DOHH2 (cell line): Measurements from ENCODE around the gene ROR2.

Source experiments
- EZH2phosphoT487 ChIP-seq: fragments of 200-600 bp; sonication (generic); IDR thresholded peaks from 2 replicates; pipeline ENCODE4 v1.6.1; 2017; ENCODE audit warnings: borderline replicate concordance, mild to moderate bottlenecking, antibody characterized with exemption, low read length, moderate library complexity, mixed read lengths
- TF ChIP-seq, protein P1 (sequence below): fragments of 200-600 bp; sonication (generic); IDR thresholded peaks from one replicate; pipeline ENCODE4 v1.5.1; 2014; ENCODE audit warnings: antibody characterized with exemption, mild to moderate bottlenecking, low read depth, low read length; ENCODE audit not compliant: poor library complexity, severe bottlenecking

DNA sequence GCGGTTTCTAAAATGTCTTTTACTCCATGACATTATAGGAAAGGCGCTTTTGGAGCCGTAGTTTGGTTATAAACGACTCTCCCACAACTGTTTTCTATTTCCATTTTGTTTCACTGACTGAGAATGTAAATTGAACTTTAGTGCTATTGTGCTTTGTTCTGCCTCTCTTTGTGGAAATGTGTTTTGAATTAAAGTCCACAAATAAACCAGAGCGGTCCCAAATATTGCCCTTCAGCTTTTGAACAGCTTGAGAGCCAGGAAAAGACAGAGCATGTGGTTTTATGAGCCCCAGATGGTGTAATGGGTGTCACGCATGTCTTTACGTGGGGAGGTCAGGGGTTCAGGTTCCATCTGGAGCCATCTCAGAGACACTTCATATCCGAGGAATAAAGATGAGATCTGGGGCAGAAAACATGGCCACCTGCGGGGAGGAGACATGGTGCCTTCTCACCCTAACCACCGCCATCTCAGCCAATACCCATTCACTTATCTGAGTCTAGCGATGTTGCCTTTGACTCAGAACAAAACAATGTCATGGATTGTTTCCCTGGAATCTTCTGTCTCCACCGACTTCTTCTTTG, 42.5 kb upstream of the ROR2 start:
- TF ChIP-seq, protein P1, sequence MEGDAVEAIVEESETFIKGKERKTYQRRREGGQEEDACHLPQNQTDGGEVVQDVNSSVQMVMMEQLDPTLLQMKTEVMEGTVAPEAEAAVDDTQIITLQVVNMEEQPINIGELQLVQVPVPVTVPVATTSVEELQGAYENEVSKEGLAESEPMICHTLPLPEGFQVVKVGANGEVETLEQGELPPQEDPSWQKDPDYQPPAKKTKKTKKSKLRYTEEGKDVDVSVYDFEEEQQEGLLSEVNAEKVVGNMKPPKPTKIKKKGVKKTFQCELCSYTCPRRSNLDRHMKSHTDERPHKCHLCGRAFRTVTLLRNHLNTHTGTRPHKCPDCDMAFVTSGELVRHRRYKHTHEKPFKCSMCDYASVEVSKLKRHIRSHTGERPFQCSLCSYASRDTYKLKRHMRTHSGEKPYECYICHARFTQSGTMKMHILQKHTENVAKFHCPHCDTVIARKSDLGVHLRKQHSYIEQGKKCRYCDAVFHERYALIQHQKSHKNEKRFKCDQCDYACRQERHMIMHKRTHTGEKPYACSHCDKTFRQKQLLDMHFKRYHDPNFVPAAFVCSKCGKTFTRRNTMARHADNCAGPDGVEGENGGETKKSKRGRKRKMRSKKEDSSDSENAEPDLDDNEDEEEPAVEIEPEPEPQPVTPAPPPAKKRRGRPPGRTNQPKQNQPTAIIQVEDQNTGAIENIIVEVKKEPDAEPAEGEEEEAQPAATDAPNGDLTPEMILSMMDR: no peak
- TF ChIP-seq EZH2phosphoT487: no peak
